A673 (cell line): ENCODE data around the gene MYO3A. TPM values are rescaled to one million over a fixed set of nuclear protein-coding genes. Genes with fewer than 3 reads are reported as not detected.

Source experiments
- BruUV-seq: library from RNA; stranded (reverse); fragments of 400-500 nt; replicated peaks from 2 replicates; lab custom pipeline; 2021; lab: Mats Ljungman, UMichigan
- CTCF ChIA-PET: fragments of 300-600 bp; sonication (Branson Sonifier 250); formaldehyde crosslinking; loops from one replicate; lab custom pipeline; 2022; ENCODE audit warnings: antibody characterized with exemption; lab: Charles Lee
- POLR2A ChIA-PET: fragments of 300-600 bp; sonication (Branson Sonifier 250); formaldehyde crosslinking; loops from one replicate; lab custom pipeline; 2022; ENCODE audit warnings: antibody characterized with exemption; ENCODE audit not compliant: low non-redundant PET; lab: Charles Lee
- DNase-seq: peaks from one replicate; pipeline ENCODE4 v3.0.0-alpha.2; 2015; ENCODE audit warnings: low spot score
- H3K27ac ChIP-seq: fragments of 200-600 bp; sonication (generic); 2 replicates; pipeline ENCODE4 v1.5.1; 2016; ENCODE audit warnings: mixed run types, low read depth, mild to moderate bottlenecking, mixed read lengths, antibody characterized with exemption, low read length; ENCODE audit not compliant: poor library complexity, severe bottlenecking
- H3K27me3 ChIP-seq: fragments of 200-600 bp; sonication (generic); replicated peaks from 2 replicates; pipeline ENCODE4 v1.6.1; 2017; ENCODE audit warnings: mixed run types, low read depth, mild to moderate bottlenecking, mixed read lengths, antibody characterized with exemption, low read length; ENCODE audit not compliant: insufficient read depth, poor library complexity
- H3K36me3 ChIP-seq: fragments of 200-600 bp; sonication (generic); 2 replicates; pipeline ENCODE4 v1.6.1; 2016; ENCODE audit warnings: mixed run types, mild to moderate bottlenecking, mixed read lengths, antibody characterized with exemption, low read length; ENCODE audit not compliant: insufficient read depth, poor library complexity, severe bottlenecking
- H3K4me1 ChIP-seq: fragments of 200-600 bp; sonication (generic); 2 replicates; pipeline ENCODE4 v1.6.1; 2017; ENCODE audit warnings: mixed run types, mild to moderate bottlenecking, mixed read lengths, antibody characterized with exemption, low read length; ENCODE audit not compliant: insufficient read depth, poor library complexity, severe bottlenecking
- H3K4me3 ChIP-seq: fragments of 200-600 bp; sonication (generic); 2 replicates; pipeline ENCODE4 v1.5.1; 2016; ENCODE audit warnings: low read depth, mixed run types, mild to moderate bottlenecking, mixed read lengths, low read length; ENCODE audit not compliant: poor library complexity, severe bottlenecking
- H3K9me3 ChIP-seq: fragments of 200-600 bp; sonication (generic); 2 replicates; pipeline ENCODE4 v1.6.1; 2016; ENCODE audit warnings: mixed run types, low read depth, mild to moderate bottlenecking, mixed read lengths, antibody characterized with exemption, low read length; ENCODE audit not compliant: poor library complexity, severe bottlenecking
- CTCF ChIP-seq: fragments of 300-800, 200-600 bp; sonication (generic); conservative IDR thresholded peaks from 2 replicates; pipeline ENCODE4 v1.5.1; 2017; ENCODE audit warnings: low read depth, mild to moderate bottlenecking, antibody characterized with exemption, low read length, moderate library complexity, mixed read lengths
- EZH2 ChIP-seq: fragments of 200-600 bp; sonication (generic); IDR thresholded peaks from 2 replicates; pipeline ENCODE4 v1.6.1; 2017; ENCODE audit warnings: borderline replicate concordance, low read depth, mild to moderate bottlenecking, mixed read lengths, antibody characterized with exemption, low read length; ENCODE audit not compliant: poor library complexity, severe bottlenecking
- intact Hi-C: fragments of 100-400 bp; cut with micrococcal nuclease; formaldehyde crosslinking; loops from one replicate; pipeline ENCODE4 v1.10.0; 2022; ENCODE audit not compliant: unreplicated experiment
- total RNA-seq: library from RNA; stranded (reverse); gene quantifications from 2 replicates; pipeline ENCODE4 v1.2.3, GENCODE V29; 2021

Gene MYO3A
- total RNA-seq, 1 experiment from 2014 or later, result 0.88 TPM

- BruUV-seq, result no TSS peak
- TF ChIP-seq EZH2 (no peak), CTCF (no peak)
- intact Hi-C loops, result no loop called here
Observed at GRCh38 chr10:26232174-26232573, 298.1 kb downstream of the MYO3A start.

GRCh38 chr10:26235761-26236160 lies 301.7 kb downstream of the MYO3A start:
- H3K4me3 ChIP-seq, result no peak overlapping the region
- H3K27me3 ChIP-seq, result no peaks in the 10 kb centered on the region
- CTCF ChIA-PET, result no interaction called here

More at GRCh38 chr10:26232174-26232573, 298.1 kb downstream of the MYO3A start:
- Histone ChIP-seq H3K36me3 (no peaks in the 10 kb centered on the region), H3K4me3 (no peak overlapping the region), H3K4me1 (no peaks in the 10 kb centered on the region), H3K9me3 (no peaks in the 10 kb centered on the region), H3K27me3 (no peaks in the 10 kb centered on the region), H3K27ac (no peak overlapping the region)
- CTCF ChIA-PET, result no interaction called here
- DNase-seq, result no peak
- POLR2A ChIA-PET, result no interaction called here

GRCh38 chr10:26238378-26238777 lies 304.3 kb downstream of the MYO3A start:
- intact Hi-C loops, result no loop called here
- H3K36me3 ChIP-seq, result no peaks in the 10 kb centered on the region
- POLR2A ChIA-PET, result no interaction called here
- H3K27me3 ChIP-seq, result peaks cover 4% of the 10 kb centered on the region
- H3K4me3 ChIP-seq, result no peak overlapping the region
- no peaks in the 10 kb centered on the region for H3K4me1 ChIP-seq
- BruUV-seq, result no TSS peak
- CTCF ChIA-PET, result no interaction called here
- DNase-seq, result no peak
- H3K9me3 ChIP-seq, result no peaks in the 10 kb centered on the region
- no peak overlapping the region for H3K27ac ChIP-seq
- no peak for TF ChIP-seq CTCF
- TF ChIP-seq EZH2, result no peak

More at GRCh38 chr10:26235761-26236160, 301.7 kb downstream of the MYO3A start:
- POLR2A ChIA-PET, result no interaction called here
- no peak for DNase-seq
- TF ChIP-seq EZH2 (no peak), CTCF (no peak)
- Histone ChIP-seq H3K9me3 (no peaks in the 10 kb centered on the region), H3K27ac (no peak overlapping the region), H3K4me1 (no peaks in the 10 kb centered on the region), H3K36me3 (no peaks in the 10 kb centered on the region)
- intact Hi-C loops, result no loop called here
- no TSS peak for BruUV-seq
